Kasumi-1 (cell line): Measurements from ENCODE around the gene ZNF710.

Source experiments
- DNase-seq, 2 experiments: peaks; one replicate each; lab custom pipeline; 2025; lab: John Stamatoyannopoulos, UW

The ZNF710 gene

GRCh38 chr15:90039996-90040395 is 38.9 kb downstream of the ZNF710 start:
- DNase-seq = no peak

GRCh38 chr15:90040618-90041017 is 39.5 kb downstream of the ZNF710 start:
- DNase-seq = no peak

- DNase-seq = no peak
Measured at GRCh38 chr15:90042356-90042755, 41.2 kb downstream of the ZNF710 start.

- DNase-seq = no peak
Measured at GRCh38 chr15:90042766-90043529, 41.8 kb downstream of the ZNF710 start.

GRCh38 chr15:90043530-90044010 is 42.4 kb downstream of the ZNF710 start:
- no peak for DNase-seq

- DNase-seq = no peak
Measured at GRCh38 chr15:90044191-90044590, 43.1 kb downstream of the ZNF710 start.

GRCh38 chr15:90044916-90045371 is 43.8 kb downstream of the ZNF710 start:
- no peak for DNase-seq

GRCh38 chr15:90046289-90046688 is 45.2 kb downstream of the ZNF710 start:
- DNase-seq = no peak

- no peak for DNase-seq
Measured at GRCh38 chr15:90046911-90047392, 45.8 kb downstream of the ZNF710 start.

- no peak for DNase-seq
Measured at GRCh38 chr15:90047956-90048575, 46.9 kb downstream of the ZNF710 start.

- no peak for DNase-seq
Measured at GRCh38 chr15:90049030-90049429, 47.9 kb downstream of the ZNF710 start.

- DNase-seq = no peak
Measured at GRCh38 chr15:90049666-90050604, 48.8 kb downstream of the ZNF710 start.

GRCh38 chr15:90051874-90052273 is 50.8 kb downstream of the ZNF710 start:
- no peak for DNase-seq

GRCh38 chr15:90053685-90054466 is 52.8 kb downstream of the ZNF710 start:
- DNase-seq = no peak

GRCh38 chr15:90054618-90055097 is 53.5 kb downstream of the ZNF710 start:
- no peak for DNase-seq

GRCh38 chr15:90055182-90055581 is 54.1 kb downstream of the ZNF710 start:
- no peak for DNase-seq

- no peak for DNase-seq
Measured at GRCh38 chr15:90056529-90056928, 55.4 kb downstream of the ZNF710 start.

GRCh38 chr15:90058308-90058707 is 57.2 kb downstream of the ZNF710 start:
- peak; percentile 71 to 73 for DNase-seq

- DNase-seq = no peak
Measured at GRCh38 chr15:90058775-90059174, 57.7 kb downstream of the ZNF710 start.

- DNase-seq = peak; percentile 98 to 99
Measured at GRCh38 chr15:90059208-90059985, 58.3 kb downstream of the ZNF710 start.
